Stimulated activated CD4-positive, alpha-beta T cell treated with anti-CD3 and anti-CD28 coated beads, TNF-alpha, amount 100 ng/mL, for 4 hours (primary cell): ENCODE data around the gene SSX2IP.
"Not testable (repeated sequence)": the region's sequence is repeated elsewhere in the genome, so short reads cannot be mapped to it uniquely, and the experiment has no call there.

Source experiments
- DNase-seq, 3 experiments: peaks; one replicate each; pipeline ENCODE4 v3.0.0-alpha.2; 2020; ENCODE audit warnings: low read depth in 3 of 3

SSX2IP gene, protein sequence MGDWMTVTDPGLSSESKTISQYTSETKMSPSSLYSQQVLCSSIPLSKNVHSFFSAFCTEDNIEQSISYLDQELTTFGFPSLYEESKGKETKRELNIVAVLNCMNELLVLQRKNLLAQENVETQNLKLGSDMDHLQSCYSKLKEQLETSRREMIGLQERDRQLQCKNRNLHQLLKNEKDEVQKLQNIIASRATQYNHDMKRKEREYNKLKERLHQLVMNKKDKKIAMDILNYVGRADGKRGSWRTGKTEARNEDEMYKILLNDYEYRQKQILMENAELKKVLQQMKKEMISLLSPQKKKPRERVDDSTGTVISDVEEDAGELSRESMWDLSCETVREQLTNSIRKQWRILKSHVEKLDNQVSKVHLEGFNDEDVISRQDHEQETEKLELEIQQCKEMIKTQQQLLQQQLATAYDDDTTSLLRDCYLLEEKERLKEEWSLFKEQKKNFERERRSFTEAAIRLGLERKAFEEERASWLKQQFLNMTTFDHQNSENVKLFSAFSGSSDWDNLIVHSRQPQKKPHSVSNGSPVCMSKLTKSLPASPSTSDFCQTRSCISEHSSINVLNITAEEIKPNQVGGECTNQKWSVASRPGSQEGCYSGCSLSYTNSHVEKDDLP

GRCh38 chr1:84690397-84691121 lies at the start of gene SSX2IP:
SSX2IP (minus strand) TSS chr1:84690461; CDS start chr1:84671219, 19,242 bp downstream.
- peak; percentile 99 to 100 (median 99) for DNase-seq

DNA sequence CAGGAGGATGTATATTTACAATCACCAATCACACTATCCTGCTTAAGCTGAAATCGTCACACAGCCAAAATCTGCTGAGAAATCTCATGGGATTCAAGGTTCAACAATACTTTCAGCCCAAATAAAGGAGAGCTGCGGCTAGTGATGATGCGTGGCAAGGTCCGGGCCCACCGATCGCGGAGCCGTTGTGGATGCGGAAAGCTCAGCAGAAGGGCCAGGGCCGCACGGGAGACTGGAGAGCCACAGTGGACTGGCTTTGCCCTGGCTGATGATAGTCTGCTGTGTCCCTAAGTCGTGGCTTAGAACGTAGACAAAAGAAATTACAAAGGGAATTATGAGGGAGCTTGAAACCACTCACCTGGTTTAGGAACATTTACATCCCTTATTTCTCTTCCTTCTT lies 48.0 kb upstream of the SSX2IP start:
- DNase-seq, result no peak

DNA sequence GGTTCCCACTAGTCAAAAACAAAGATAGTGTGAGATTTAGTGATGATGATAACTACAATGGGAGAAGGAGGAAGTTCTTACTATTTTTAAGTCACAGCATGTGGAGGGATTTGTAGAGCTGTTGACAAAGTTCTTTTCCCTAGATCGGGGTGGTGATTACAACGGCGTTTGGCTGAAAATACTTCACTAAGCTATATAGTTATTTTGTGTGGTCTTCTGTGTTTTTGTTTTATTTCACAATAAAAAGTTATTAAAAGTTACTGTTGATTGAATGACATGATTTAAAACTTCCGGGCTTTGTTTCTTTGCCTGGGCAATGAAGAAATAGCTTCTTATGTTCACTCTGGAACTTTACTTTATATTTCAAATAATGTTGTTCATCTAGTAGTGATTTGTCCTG lies 47.3 kb upstream of the SSX2IP start:
- DNase-seq, result no peak

- DNase-seq, result no peak
Measured at GRCh38 chr1:84736944-84737343, 46.7 kb upstream of the SSX2IP start.

DNA sequence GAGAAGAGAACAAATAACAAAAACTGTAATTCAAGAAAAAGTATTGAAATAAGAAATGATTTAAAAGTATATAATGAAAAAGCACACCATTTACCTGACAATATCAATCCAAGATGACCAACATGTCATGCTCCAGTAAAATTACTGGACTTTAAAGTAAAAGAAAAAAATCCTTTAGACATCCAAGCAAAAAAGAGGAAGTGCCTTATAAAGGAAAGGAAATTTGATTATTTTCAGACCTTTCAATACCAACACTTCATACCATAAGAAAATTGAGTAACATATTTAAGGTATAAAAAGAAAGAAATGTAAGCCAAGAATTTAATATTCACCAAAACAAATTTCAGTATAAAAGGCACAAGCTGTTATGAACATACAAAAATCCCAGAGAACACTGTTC lies 46.2 kb upstream of the SSX2IP start:
- DNase-seq, result no peak

GRCh38 chr1:84735483-84735882 lies 45.2 kb upstream of the SSX2IP start:
- no peak for DNase-seq

DNA sequence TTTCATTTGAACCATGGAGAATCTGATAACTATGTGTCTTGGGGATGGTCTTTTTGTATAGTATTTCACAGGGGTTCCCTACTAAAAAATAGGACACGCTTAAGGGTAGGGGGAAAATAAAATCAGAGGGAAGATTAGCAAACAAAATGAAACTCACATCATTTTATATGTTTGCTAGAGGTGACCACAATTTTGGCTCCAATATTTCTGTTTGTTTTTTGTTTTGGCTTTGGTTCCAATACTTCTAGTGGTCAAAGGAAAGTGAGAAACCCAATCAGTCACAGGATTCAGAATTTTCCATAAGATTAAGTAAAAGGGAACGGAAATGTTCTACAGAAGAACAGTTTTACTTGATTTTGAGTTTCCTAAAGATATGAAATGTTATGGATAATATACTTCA lies 42.3 kb upstream of the SSX2IP start:
- DNase-seq, result no peak

DNA sequence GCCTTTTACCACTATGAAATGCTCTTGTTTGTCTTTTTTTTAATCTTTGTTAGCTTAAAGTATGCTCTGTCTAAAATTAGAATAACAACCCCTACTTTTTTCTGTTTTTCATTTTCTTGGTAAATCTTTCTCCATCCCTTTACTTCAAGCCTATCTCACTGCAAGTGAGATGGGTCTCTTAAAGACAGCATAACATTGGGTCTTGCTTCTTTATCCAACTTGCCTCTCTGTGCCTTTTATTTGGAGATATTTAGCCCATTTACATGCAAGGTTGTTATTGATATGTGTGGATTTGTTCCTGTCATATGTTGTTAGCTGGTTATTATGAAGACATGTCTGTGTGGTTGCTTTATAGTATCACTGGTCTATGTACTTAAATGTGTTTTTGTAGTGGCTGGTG lies 41.3 kb upstream of the SSX2IP start:
- no peak for DNase-seq

GRCh38 chr1:84727711-84728110 lies 37.5 kb upstream of the SSX2IP start:
- not testable (repeated sequence) for DNase-seq

- DNase-seq, result no peak
Measured at GRCh38 chr1:84726593-84727499, 36.6 kb upstream of the SSX2IP start.

- DNase-seq, result peak in 2 of 3 experiments; percentile 16 to 36
Measured at GRCh38 chr1:84724128-84724860, 34.0 kb upstream of the SSX2IP start.

DNA sequence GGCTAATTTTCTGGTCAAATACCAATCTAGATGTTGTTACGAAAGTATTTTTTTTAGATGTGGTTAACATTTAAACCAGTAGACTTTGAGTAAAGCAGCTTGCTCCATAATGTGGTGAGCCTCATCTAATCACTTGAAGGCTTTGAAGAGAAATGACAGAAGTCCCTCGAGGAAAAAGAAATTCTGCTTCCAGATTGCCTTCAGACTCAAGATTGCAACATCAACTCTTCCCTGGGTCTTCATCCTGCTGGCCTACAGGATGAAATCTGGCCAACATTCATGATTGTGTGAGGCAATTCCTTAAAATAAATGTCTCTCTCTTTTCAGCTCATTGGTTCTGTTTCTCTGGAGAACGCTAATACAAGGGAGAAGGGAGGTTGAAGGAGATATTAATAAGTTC lies 32.5 kb upstream of the SSX2IP start:
- no peak for DNase-seq

GRCh38 chr1:84721872-84722271 lies 31.6 kb upstream of the SSX2IP start:
- DNase-seq, result not testable (repeated sequence)

- DNase-seq, result no peak
Measured at GRCh38 chr1:84721152-84721551, 30.9 kb upstream of the SSX2IP start.

DNA sequence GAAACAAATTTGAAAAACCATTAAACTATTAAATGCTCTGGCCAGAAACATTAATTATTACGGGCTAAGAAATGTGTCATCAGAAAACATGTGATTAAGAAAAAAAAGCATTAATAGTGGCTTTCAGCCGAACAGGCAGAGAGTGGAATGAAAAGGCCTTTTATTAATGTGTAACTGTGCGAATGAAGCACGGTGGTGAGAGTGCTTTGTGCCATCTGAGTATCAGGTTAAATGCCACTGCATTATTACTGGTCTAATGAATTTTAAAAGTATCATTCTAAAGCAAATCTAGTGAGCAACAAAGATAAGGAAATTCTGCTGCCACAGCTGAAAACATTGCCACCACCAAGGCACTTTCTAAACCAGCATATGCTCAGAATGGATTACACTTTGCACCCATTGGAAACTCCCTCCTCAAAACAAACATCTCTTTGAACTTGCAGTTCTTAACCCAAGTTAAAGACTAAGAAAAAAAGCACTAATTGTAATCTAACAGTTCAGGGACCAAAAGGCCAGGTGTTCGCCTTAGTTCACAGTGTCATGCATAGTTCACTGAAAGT lies 30.0 kb upstream of the SSX2IP start:
- DNase-seq, result no peak

DNA sequence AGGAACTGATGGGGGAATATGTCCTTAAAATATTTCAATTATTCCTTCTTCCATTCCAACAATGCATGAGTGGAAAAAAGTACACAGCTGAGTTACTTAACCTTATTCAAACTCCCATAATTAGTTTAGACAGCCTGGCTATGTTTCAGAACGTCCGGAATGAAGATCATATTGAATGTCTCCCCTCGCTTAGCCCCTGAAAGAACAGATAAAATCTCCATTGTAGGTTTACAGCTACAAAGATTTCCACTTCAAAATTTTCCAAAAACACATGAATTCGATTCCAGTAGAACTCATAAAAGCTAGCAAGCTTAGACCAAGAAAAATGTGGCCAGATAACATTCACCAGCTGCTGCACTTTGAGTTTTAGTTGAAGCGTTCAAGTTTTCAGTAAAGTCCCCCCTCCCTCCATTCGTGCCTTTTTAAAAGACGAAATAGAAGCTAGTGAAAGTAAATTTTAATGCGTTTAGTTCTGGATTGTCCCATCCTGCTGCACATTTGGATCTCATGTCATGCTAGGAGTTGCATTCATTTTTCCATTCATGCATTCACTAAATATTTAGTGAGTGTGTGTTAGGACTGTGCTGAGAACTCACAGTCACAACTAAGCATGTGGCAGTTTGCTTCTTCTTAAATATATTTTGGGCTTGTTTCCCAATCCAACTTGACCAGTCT lies 29.4 kb upstream of the SSX2IP start:
- DNase-seq, result no peak

DNA sequence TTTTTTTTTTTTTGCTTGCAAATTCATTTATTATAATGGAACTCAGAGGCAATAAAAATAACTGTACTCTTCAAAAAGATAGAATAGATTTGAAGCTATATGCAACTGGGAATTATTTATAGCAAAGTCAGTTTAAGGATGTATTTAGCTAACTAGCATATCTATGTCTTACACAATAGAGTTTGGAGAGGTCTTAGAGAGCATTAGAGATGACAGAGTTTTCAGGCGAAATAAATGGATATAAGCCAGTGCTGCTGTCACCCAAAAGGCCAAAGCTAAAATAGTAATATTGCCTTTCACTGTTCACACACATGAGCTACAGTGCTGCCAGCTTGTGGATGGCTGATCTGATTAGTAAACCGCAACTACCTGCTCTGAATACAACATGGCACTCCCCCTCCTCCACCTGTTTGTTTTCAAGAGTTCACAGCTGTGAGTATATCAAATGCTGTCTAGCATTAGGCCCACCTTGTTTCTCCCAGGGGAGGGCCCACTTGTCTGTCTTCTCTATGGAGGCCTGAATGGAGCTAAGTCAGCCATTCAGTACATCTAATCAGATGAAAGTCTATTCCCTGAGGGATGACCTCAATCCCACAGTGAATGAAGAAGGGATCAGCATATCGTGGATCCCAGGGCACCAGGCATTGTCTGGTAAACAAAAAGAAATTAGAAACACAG lies 25.2 kb upstream of the SSX2IP start:
- DNase-seq, result no peak

DNA sequence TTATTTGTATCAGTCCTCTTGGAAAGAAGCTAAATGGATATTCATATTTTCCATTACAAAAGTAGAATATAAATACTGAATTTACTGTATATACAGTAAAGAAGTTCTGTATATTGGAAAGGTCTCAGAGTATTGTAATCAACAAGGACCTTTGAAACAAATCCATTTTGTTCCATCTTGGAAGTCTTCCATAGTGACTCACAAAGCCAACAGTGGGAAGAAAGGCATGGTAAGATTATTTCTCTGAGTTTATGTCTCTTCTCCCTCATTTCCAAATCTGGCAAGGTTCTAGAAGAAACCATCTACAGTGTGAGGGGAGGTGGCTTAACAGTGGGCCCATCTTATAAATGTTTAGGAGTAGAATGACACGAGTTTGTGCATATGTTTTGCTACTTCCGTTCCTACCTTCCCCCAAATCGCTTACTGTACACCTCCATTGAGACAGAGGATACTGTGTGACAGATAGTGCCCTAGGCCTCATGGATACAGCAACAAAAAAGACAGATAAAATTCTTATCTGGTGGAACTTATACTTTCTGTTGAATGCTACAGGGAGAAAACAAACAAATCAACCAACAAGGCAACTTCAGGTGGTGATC lies 22.1 kb upstream of the SSX2IP start:
- DNase-seq, result no peak

DNA sequence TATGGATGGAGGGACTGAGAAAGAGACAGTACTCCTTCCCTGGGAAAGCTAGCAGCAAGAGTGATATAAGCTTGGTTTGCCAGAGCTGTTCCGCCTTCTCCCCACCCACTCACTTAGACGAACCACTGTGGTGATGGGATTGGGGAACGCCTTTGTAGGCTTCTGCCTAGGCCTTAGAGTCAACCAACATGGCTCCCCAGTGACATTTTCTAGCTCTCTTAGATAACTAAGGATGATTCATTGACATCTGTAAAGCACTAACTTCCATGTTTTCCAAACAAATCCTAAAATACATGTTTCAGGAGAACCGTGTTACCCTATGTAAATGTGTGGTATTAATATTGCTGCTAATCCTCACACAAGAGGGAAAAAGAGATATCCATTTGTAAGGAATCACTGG lies 21.6 kb upstream of the SSX2IP start:
- no peak for DNase-seq
